SK-N-SH (cell line): ENCODE results near the gene FNDC1. TPM values are rescaled to one million over a fixed set of nuclear protein-coding genes. Genes with fewer than 3 reads are reported as not detected.

Experiments used
- CTCF ChIA-PET: fragments of 300-600, 350-600 bp; formaldehyde crosslinking; extraction: SDS; loops from one replicate; lab custom pipeline; 2021; lab: Yijun Ruan, JAX
- POLR2A ChIA-PET: fragments of 350-600 bp; sonication (Branson Sonifier 250); formaldehyde crosslinking; extraction: SDS; loops from one replicate; lab custom pipeline; 2020; ENCODE audit warnings: antibody characterized with exemption, inconsistent platforms; lab: Yijun Ruan, JAX
- DNase-seq: peaks from one replicate; pipeline ENCODE4 v3.0.0; 2012
- H2AFZ ChIP-seq: fragments of 200-600 bp; sonication (generic); 2 replicates; pipeline ENCODE4 v1.8.1; 2016; ENCODE audit warnings: antibody characterized with exemption, mild to moderate bottlenecking, low read depth
- H3F3A ChIP-seq: fragments of 200-600 bp; sonication (generic); replicated peaks from 2 replicates; pipeline ENCODE3; 2016; ENCODE audit warnings: antibody characterized with exemption, mild to moderate bottlenecking; ENCODE audit not compliant: insufficient read depth
- H3K27ac ChIP-seq, 2 experiments: fragments of 200-500 bp in 1 of 2; fragments of 200-600 bp in 1 of 2; sonication (Bioruptor generic) in 1 of 2; sonication (generic), shearing (Covaris generic) in 1 of 2; 2 replicates each; pipeline versions ENCODE4 v1.5.1 to v1.6.1; 2014 to 2016; ENCODE audit warnings: low read depth in 2 of 2, inconsistent platforms in 1 of 2, low read length in 1 of 2, mild to moderate bottlenecking in 1 of 2, mixed read lengths in 1 of 2
- H3K27me3 ChIP-seq: fragments of 200-600 bp; sonication (generic), shearing (Covaris generic); 2 replicates; pipeline ENCODE4 v1.6.1; 2016; ENCODE audit warnings: mixed run types; ENCODE audit not compliant: insufficient read depth
- H3K36me3 ChIP-seq, 2 experiments: fragments of 200-500 bp in 1 of 2; fragments of 200-600 bp in 1 of 2; sonication (Bioruptor generic) in 1 of 2; sonication (generic) in 1 of 2; replicated peaks in 1 of 2; 2 replicates each; pipeline versions ENCODE3 to v1.5.1; 2014 to 2016; ENCODE audit warnings: low read length in 1 of 2, mild to moderate bottlenecking in 1 of 2; ENCODE audit not compliant: insufficient read depth in 2 of 2, control insufficient read depth in 1 of 2
- H3K4me1 ChIP-seq, 2 experiments: fragments of 200-500 bp in 1 of 2; fragments of 200-600 bp in 1 of 2; sonication (Bioruptor generic) in 1 of 2; sonication (generic), shearing (Covaris generic) in 1 of 2; 2 replicates each; pipeline versions ENCODE4 v1.5.1 to v1.6.1; 2014 to 2016; ENCODE audit warnings: low read depth in 1 of 2, low read length in 1 of 2, mixed run types in 1 of 2; ENCODE audit not compliant: insufficient read depth in 2 of 2, control insufficient read depth in 1 of 2
- H3K4me2 ChIP-seq: fragments of 200-600 bp; sonication (generic), shearing (Covaris generic); 2 replicates; pipeline ENCODE4 v1.6.1; 2017; ENCODE audit warnings: mixed run types
- H3K4me3 ChIP-seq, 2 experiments: fragments of 200-500 bp in 1 of 2; fragments of 200-600 bp in 1 of 2; sonication (Bioruptor generic) in 1 of 2; sonication (generic), shearing (Covaris generic) in 1 of 2; 2 replicates each; pipeline versions ENCODE4 v1.5.1 to v1.8.1; 2014 to 2016; ENCODE audit warnings: low read depth in 2 of 2, inconsistent platforms in 1 of 2, low read length in 1 of 2, mild to moderate bottlenecking in 1 of 2, mixed read lengths in 1 of 2, moderate library complexity in 1 of 2
- H3K79me2 ChIP-seq: fragments of 200-600 bp; sonication (generic); 2 replicates; pipeline ENCODE4 v1.8.1; 2017; ENCODE audit warnings: mild to moderate bottlenecking; ENCODE audit not compliant: insufficient read depth
- H3K9ac ChIP-seq: fragments of 200-600 bp; sonication (generic); 2 replicates; pipeline ENCODE4 v1.6.1; 2017; ENCODE audit warnings: mixed run types
- H3K9me2 ChIP-seq: fragments of 200-600 bp; sonication (generic); 2 replicates; pipeline ENCODE4 v1.6.1; 2017; ENCODE audit warnings: mixed run types
- H3K9me3 ChIP-seq: fragments of 200-600 bp; sonication (generic); 2 replicates; pipeline ENCODE4 v1.6.1; 2017; ENCODE audit warnings: mixed run types, mild to moderate bottlenecking, moderate library complexity
- H4K20me1 ChIP-seq: fragments of 200-600 bp; sonication (generic); 2 replicates; pipeline ENCODE4 v1.6.1; 2017; ENCODE audit warnings: mild to moderate bottlenecking, mixed run types; ENCODE audit not compliant: insufficient read depth
- CHD2 ChIP-seq: fragments of 150-350 bp; IDR thresholded peaks from 2 replicates; pipeline ENCODE4 v1.6.1; 2018; ENCODE audit warnings: low read length; ENCODE audit not compliant: partially characterized antibody
- CTCF ChIP-seq: fragments of 200-600 bp; sonication (generic); IDR thresholded peaks from 2 replicates; pipeline ENCODE4 v1.6.1; 2017; ENCODE audit warnings: antibody characterized with exemption, mild to moderate bottlenecking, moderate library complexity
- EZH2phosphoT487 ChIP-seq: fragments of 200-600 bp; sonication (generic); IDR thresholded peaks from 2 replicates; pipeline ENCODE4 v1.6.1; 2017; ENCODE audit warnings: low read depth, mixed run types, mild to moderate bottlenecking, antibody characterized with exemption, moderate library complexity, borderline replicate concordance
- FOXJ3 ChIP-seq: sonication (generic); formaldehyde crosslinking; IDR thresholded peaks from 2 replicates; pipeline ENCODE4 v1.5.1; 2020; ENCODE audit warnings: mild to moderate bottlenecking, missing genetic modification reagents
- FOXM1 ChIP-seq: IDR thresholded peaks from 2 replicates; pipeline ENCODE4 v1.4.0; 2012; ENCODE audit warnings: low read depth, mild to moderate bottlenecking
- NFIC ChIP-seq: IDR thresholded peaks from 2 replicates; pipeline ENCODE4 v1.4.0; 2012; ENCODE audit warnings: borderline replicate concordance
- PBX3 ChIP-seq: IDR thresholded peaks from 2 replicates; pipeline ENCODE4; 2012
- RAD21 ChIP-seq: IDR thresholded peaks from 2 replicates; pipeline ENCODE4 v1.6.1; 2012; ENCODE audit warnings: mild to moderate bottlenecking, low read length
- RFX5 ChIP-seq: IDR thresholded peaks from 2 replicates; pipeline ENCODE4 v1.6.1; 2012; ENCODE audit warnings: mild to moderate bottlenecking, improper control_type of control experiment, low read length
- YY1 ChIP-seq: IDR thresholded peaks from 2 replicates; pipeline ENCODE4 v1.4.0; 2012; ENCODE audit warnings: low read depth, mild to moderate bottlenecking
- WGBS: methylation state at CpG from one replicate; pipeline ENCODE4 v1.1.6; 2017; ENCODE audit warnings: low lambda C conversion rate; 5-methylcytosine and 5-hydroxymethylcytosine counted together
- polyA plus RNA-seq, 3 experiments: library from polyadenylated mRNA; depleted of rRNA; stranded (reverse); fragments of >200 nt; gene quantifications; 2 replicates each; pipeline ENCODE4 v1.2.3, GENCODE V29; 2012
- TF ChIP-seq, protein P1 (sequence below): fragments of 150-350 bp; IDR thresholded peaks from 2 replicates; pipeline ENCODE4 v1.6.1; 2017; ENCODE audit warnings: antibody characterized with exemption, low read length, low read depth, borderline replicate concordance
- TF ChIP-seq, protein P2 (sequence below): IDR thresholded peaks from 2 replicates; pipeline ENCODE4 v1.4.0; 2012; ENCODE audit warnings: low read depth

The FNDC1 gene
- polyA plus RNA-seq, 1 of the 3 experiments (the other 2 are of a cell fraction): not detected

DNA sequence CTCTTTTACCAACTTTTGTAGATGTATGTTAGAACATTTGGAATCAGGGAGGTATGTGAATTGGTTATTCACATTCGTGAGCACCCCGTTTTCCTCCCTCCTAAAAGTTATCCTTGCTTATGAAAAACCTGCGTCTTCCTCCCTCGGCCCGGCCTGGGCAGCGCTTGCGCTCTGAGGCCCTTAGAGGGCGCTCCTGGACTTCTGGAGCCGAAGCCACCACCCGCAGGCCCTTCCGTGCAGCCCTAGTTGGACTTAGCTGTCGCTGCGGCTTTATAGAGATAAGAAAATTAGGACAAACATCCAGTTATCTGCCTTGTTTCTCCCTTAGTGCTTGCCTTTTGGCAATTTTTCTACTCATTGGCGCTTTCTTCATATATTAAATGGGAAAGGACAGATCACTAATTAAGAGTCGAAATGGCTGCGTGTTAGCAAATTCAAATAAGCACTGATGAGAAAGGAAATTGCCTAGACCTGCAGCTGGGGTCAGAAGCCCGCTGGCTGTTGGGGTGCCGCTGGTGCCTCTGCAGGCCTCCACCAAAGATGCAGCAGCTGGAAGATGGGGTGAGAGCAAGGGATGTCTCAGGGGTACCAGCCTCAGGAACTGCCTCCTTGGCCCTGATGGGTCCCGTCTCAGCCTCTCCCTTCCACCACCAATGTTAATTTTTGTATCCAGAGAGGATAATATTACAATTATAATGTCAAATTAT is 5.2 kb downstream of the FNDC1 start (continued):
- TF ChIP-seq, protein P1, sequence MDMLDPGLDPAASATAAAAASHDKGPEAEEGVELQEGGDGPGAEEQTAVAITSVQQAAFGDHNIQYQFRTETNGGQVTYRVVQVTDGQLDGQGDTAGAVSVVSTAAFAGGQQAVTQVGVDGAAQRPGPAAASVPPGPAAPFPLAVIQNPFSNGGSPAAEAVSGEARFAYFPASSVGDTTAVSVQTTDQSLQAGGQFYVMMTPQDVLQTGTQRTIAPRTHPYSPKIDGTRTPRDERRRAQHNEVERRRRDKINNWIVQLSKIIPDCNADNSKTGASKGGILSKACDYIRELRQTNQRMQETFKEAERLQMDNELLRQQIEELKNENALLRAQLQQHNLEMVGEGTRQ: no peak
- TF ChIP-seq RFX5 (no peak), NFIC (no peak), EZH2phosphoT487 (no peak)

DNA sequence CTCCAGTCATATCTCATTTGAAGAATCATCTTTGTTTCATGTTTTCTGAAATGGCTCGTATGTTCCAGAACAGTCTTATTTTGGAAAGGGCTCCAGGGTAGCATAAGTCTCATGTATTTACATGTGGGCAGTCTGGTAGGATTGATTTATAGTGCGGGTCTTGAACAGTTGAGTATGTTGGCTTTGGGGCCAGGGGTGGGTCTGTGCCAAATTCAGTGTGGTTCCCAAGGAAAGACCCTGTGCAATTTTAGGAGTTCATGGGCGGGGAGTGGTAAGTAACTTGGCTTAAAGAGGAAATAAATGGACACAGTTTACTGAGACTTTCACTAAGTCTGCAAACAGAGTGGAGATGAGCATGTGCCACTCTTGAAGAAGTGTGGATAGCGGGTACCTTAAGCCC is 7.7 kb downstream of the FNDC1 start:
- H3K9me2 ChIP-seq: no peaks in the 10 kb centered on the region
- no peaks in the 10 kb centered on the region for H3K36me3 ChIP-seq
- H4K20me1 ChIP-seq: no peaks in the 10 kb centered on the region
- TF ChIP-seq CHD2: no peak
- TF ChIP-seq PBX3: no peak
- TF ChIP-seq EZH2phosphoT487: no peak
- TF ChIP-seq FOXJ3 (CRISPR knock-in tag): no peak
- TF ChIP-seq CTCF: no peak
- TF ChIP-seq, protein P2, sequence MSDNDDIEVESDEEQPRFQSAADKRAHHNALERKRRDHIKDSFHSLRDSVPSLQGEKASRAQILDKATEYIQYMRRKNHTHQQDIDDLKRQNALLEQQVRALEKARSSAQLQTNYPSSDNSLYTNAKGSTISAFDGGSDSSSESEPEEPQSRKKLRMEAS: no peak
- TF ChIP-seq RAD21: no peak
- no peak for TF ChIP-seq YY1
- TF ChIP-seq FOXM1: no peak
- TF ChIP-seq, protein P1: no peak
- no peak for TF ChIP-seq RFX5
- no peaks in the 10 kb centered on the region for H3F3A ChIP-seq
- ChIA-PET POLR2A (no interaction called here), CTCF (interaction anchor here (0.8 to 1.0 kb wide), 3 partner anchors 41 to 286 kb away, joined by 3 to 6 read pairs (median 4); no protein-coding TSS in a partner anchor)
- no peak overlapping the region for H3K27ac ChIP-seq
- DNase-seq: no peak
- H3K4me3 ChIP-seq: no peak overlapping the region
- no peak overlapping the region for H3K4me2 ChIP-seq
- no peak overlapping the region for H2AFZ ChIP-seq
- no peaks in the 10 kb centered on the region for H3K9me3 ChIP-seq
- H3K79me2 ChIP-seq: no peaks in the 10 kb centered on the region
- H3K27me3 ChIP-seq: peaks cover 40% of the 10 kb centered on the region
- 35% methylated on average over 4 of the region's 4 CpGs for WGBS
- H3K4me1 ChIP-seq: peaks cover 0 to 2% of the 10 kb centered on the region in 2 experiments; a peak in 1 of 4 replicates
- no peak overlapping the region for H3K9ac ChIP-seq
